Spleen (tissue), 7 donors: Measurements from ENCODE around the gene TMEM164.

Experiments used
- POLR2A ChIP-seq, 3 donors: fragments of 450-650 bp; IDR thresholded peaks; one replicate each; pipeline ENCODE4 v1.5.1; 2017; ENCODE audit warnings: antibody characterized with exemption in 3 of 3, mild to moderate bottlenecking in 1 of 3
- POLR2AphosphoS5 ChIP-seq, 3 donors: sonication (generic); formaldehyde crosslinking; IDR thresholded peaks; one replicate each; pipeline ENCODE4 v1.5.1; 2017; ENCODE audit warnings: antibody characterized with exemption in 3 of 3
- TF ChIP-seq, protein P1 (sequence below), 11 experiments: fragments of 200-600 bp in 7 of 11; fragments of 450-650 bp in 4 of 11; sonication (generic) in 4 of 11; IDR thresholded peaks in 8 of 11; conservative IDR thresholded peaks in 3 of 11; 1 replicate in 7 of 11; 2 replicates in 4 of 11; pipeline versions ENCODE4 v1.4.0 to v1.8.0; 2016 to 2021; ENCODE audit warnings: antibody characterized with exemption in 11 of 11, inconsistent platforms in 4 of 11, mild to moderate bottlenecking in 1 of 11
- donor health status: DM: no; HTN: no; CAD: no; lungs with moderate emphysema.
- donor health status: DM: no; HTN: no; CAD: no.
- donor health status: DM: no; HTN: no; CAD: no.

GRCh38 chrX:110012818-110013485, 10.0 kb downstream of the TMEM164 start:
- TF ChIP-seq, protein P1, sequence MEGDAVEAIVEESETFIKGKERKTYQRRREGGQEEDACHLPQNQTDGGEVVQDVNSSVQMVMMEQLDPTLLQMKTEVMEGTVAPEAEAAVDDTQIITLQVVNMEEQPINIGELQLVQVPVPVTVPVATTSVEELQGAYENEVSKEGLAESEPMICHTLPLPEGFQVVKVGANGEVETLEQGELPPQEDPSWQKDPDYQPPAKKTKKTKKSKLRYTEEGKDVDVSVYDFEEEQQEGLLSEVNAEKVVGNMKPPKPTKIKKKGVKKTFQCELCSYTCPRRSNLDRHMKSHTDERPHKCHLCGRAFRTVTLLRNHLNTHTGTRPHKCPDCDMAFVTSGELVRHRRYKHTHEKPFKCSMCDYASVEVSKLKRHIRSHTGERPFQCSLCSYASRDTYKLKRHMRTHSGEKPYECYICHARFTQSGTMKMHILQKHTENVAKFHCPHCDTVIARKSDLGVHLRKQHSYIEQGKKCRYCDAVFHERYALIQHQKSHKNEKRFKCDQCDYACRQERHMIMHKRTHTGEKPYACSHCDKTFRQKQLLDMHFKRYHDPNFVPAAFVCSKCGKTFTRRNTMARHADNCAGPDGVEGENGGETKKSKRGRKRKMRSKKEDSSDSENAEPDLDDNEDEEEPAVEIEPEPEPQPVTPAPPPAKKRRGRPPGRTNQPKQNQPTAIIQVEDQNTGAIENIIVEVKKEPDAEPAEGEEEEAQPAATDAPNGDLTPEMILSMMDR (IDR thresholded peaks at IDR 0.05 in 8 of 11, conservative IDR thresholded peaks at IDR 0.05 in 3 of 11): no peak
- TF ChIP-seq POLR2AphosphoS5 (IDR thresholded peaks at IDR 0.05): no peak
- no peak for TF ChIP-seq POLR2A (IDR thresholded peaks at IDR 0.05)
